Liver (tissue), 3 donors: ENCODE data around the gene DAND5.

ENCODE experiments used
- GABPA ChIP-seq, 2 donors: IDR thresholded peaks in 1 of 2; conservative IDR thresholded peaks in 1 of 2; 2 replicates each; pipeline ENCODE4 v1.6.1; 2016; ENCODE audit warnings: antibody characterized with exemption in 2 of 2, mild to moderate bottlenecking in 1 of 2, moderate library complexity in 1 of 2
- JUND ChIP-seq, 2 donors: IDR thresholded peaks; 2 replicates each; pipeline ENCODE4 v1.6.1; 2016; ENCODE audit warnings: antibody characterized with exemption in 2 of 2
- RAD21 ChIP-seq, 2 donors: IDR thresholded peaks; 2 replicates each; pipeline ENCODE4 v1.6.1; 2016; ENCODE audit warnings: antibody characterized with exemption in 2 of 2, mild to moderate bottlenecking in 2 of 2
- SP1 ChIP-seq: IDR thresholded peaks from 2 replicates; pipeline ENCODE4 v1.6.1; 2018; ENCODE audit warnings: antibody characterized with exemption, mild to moderate bottlenecking
- TF ChIP-seq, protein P1 (sequence below): fragments of 150-350 bp; IDR thresholded peaks from 2 replicates; pipeline ENCODE4 v1.5.1; 2017; ENCODE audit warnings: improper control_type of control experiment, low read depth, low read length; ENCODE audit not compliant: missing input control
- TF ChIP-seq, protein P2 (sequence below): IDR thresholded peaks from 2 replicates; pipeline ENCODE4 v1.6.1; 2016; ENCODE audit warnings: antibody characterized with exemption, mild to moderate bottlenecking
- donor health status: healthy.
- donor health status: healthy.

DNA sequence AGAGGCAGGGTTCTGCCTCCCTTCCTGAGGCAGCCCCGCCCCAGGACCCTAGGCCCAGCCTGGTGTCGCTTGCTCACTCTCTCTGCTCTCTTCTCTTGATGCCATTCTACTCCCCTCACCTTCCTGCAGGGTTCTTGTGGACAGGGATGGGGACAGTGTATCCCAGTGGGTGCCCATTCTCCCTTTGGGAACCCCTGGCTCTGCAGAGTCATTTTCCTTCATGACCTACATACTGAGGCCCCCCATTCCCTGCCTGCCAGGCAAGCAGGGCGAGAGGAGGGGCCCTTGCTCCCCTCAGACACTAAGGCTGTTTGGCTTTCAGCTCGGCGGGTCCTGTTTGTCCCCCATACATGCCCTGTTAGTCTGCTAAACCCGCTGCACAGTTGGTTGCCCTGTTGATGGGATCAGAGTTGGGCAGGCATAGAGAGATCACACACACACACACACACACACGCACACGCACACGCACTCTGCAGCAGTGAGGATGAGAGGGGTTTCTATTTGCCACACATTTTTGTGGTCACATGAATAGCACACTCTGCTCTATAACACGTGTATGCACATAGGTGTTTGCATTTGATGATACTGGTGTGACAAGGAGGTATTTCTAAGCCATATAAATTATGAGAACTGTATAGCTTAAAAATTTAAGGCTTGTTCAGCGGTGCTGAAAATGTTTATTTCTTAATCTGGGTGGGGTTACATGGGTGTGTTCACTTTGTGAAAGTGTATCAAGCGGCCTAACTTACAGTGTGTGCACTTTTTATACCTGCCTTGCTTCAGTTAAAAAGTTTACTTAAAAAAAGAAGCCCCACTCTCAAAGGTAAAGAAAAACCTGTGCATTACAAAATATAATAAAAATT is 46.2 kb downstream of the DAND5 start:
- TF ChIP-seq SP1: no peak
- TF ChIP-seq, protein P1, sequence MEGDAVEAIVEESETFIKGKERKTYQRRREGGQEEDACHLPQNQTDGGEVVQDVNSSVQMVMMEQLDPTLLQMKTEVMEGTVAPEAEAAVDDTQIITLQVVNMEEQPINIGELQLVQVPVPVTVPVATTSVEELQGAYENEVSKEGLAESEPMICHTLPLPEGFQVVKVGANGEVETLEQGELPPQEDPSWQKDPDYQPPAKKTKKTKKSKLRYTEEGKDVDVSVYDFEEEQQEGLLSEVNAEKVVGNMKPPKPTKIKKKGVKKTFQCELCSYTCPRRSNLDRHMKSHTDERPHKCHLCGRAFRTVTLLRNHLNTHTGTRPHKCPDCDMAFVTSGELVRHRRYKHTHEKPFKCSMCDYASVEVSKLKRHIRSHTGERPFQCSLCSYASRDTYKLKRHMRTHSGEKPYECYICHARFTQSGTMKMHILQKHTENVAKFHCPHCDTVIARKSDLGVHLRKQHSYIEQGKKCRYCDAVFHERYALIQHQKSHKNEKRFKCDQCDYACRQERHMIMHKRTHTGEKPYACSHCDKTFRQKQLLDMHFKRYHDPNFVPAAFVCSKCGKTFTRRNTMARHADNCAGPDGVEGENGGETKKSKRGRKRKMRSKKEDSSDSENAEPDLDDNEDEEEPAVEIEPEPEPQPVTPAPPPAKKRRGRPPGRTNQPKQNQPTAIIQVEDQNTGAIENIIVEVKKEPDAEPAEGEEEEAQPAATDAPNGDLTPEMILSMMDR: no peak
- TF ChIP-seq RAD21 (IDR thresholded peaks at IDR 0.05): no peak
- TF ChIP-seq, protein P2, sequence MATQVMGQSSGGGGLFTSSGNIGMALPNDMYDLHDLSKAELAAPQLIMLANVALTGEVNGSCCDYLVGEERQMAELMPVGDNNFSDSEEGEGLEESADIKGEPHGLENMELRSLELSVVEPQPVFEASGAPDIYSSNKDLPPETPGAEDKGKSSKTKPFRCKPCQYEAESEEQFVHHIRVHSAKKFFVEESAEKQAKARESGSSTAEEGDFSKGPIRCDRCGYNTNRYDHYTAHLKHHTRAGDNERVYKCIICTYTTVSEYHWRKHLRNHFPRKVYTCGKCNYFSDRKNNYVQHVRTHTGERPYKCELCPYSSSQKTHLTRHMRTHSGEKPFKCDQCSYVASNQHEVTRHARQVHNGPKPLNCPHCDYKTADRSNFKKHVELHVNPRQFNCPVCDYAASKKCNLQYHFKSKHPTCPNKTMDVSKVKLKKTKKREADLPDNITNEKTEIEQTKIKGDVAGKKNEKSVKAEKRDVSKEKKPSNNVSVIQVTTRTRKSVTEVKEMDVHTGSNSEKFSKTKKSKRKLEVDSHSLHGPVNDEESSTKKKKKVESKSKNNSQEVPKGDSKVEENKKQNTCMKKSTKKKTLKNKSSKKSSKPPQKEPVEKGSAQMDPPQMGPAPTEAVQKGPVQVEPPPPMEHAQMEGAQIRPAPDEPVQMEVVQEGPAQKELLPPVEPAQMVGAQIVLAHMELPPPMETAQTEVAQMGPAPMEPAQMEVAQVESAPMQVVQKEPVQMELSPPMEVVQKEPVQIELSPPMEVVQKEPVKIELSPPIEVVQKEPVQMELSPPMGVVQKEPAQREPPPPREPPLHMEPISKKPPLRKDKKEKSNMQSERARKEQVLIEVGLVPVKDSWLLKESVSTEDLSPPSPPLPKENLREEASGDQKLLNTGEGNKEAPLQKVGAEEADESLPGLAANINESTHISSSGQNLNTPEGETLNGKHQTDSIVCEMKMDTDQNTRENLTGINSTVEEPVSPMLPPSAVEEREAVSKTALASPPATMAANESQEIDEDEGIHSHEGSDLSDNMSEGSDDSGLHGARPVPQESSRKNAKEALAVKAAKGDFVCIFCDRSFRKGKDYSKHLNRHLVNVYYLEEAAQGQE: no peak
- TF ChIP-seq GABPA (IDR thresholded peaks at IDR 0.05 in 1 of 2, conservative IDR thresholded peaks at IDR 0.05 in 1 of 2): no peak
- TF ChIP-seq JUND (IDR thresholded peaks at IDR 0.05): no peak
